Measurements from ENCODE around the gene VEPH1. TPM values are rescaled to one million over a fixed set of nuclear protein-coding genes. Genes with fewer than 3 reads are reported as not detected.

The VEPH1 gene
- total RNA-seq, 1 donor from 2014 or later, result 139 TPM

DNA sequence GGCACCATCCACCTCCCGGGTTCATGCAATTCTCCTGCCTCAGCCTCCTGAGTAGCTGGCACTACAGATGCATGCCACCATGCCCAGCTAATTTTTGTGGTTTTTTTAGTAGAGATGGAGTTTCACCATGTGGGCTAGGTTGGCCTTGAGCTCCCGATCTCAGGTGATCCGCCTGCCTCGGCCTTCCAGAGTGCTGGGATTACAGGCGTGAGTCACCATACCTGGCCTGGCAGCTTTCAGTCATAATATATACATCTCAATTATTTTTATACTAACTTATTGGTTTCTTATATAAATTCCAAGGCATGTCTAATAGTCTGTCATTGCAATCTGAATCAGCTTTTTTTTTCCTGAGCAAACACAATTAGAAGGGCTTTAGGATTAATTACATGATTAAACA is 269.3 kb downstream of the VEPH1 start:
- Histone ChIP-seq H3K9me3 (no peaks in the 10 kb centered on the region), H3K36me3 (no peaks in the 10 kb centered on the region), H3K27me3 (no peaks in the 10 kb centered on the region), H3K4me1 (no peaks in the 10 kb centered on the region), H3K4me3 (no peak overlapping the region), H3K27ac (no peak overlapping the region)
- intact Hi-C loops (cut with DNase I), result no loop called here
- no peak for ATAC-seq
- no peak for DNase-seq
- TF ChIP-seq, protein P1, sequence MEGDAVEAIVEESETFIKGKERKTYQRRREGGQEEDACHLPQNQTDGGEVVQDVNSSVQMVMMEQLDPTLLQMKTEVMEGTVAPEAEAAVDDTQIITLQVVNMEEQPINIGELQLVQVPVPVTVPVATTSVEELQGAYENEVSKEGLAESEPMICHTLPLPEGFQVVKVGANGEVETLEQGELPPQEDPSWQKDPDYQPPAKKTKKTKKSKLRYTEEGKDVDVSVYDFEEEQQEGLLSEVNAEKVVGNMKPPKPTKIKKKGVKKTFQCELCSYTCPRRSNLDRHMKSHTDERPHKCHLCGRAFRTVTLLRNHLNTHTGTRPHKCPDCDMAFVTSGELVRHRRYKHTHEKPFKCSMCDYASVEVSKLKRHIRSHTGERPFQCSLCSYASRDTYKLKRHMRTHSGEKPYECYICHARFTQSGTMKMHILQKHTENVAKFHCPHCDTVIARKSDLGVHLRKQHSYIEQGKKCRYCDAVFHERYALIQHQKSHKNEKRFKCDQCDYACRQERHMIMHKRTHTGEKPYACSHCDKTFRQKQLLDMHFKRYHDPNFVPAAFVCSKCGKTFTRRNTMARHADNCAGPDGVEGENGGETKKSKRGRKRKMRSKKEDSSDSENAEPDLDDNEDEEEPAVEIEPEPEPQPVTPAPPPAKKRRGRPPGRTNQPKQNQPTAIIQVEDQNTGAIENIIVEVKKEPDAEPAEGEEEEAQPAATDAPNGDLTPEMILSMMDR (IDR thresholded peaks at IDR 0.05), result no peak

DNA sequence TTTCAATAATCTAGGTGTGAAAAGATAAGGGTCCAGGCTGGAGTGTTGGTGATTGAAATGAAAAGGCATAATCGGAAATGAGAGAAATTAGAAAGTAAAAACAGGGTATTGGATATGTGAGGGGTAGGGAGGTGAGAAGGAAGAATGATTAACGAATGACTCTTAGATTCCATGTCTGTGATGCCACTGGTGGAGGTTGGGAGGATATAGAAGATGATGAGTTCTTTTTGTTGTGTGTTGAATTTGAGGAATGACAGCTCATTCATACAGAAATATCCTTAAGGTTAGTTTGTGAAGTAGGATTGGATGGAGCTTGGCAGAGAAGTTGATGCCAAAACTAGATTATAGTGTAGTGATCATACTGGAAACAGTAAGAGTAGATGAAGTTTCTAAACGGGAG is 271.1 kb downstream of the VEPH1 start:
- Histone ChIP-seq H3K36me3 (no peaks in the 10 kb centered on the region), H3K4me1 (no peaks in the 10 kb centered on the region), H3K4me3 (no peak overlapping the region), H3K27ac (no peak overlapping the region), H3K9me3 (no peaks in the 10 kb centered on the region), H3K27me3 (no peaks in the 10 kb centered on the region)
- no peak for DNase-seq
- TF ChIP-seq, protein P1 (IDR thresholded peaks at IDR 0.05), result no peak
- intact Hi-C loops (cut with DNase I), result no loop called here
- ATAC-seq, result no peak

DNA sequence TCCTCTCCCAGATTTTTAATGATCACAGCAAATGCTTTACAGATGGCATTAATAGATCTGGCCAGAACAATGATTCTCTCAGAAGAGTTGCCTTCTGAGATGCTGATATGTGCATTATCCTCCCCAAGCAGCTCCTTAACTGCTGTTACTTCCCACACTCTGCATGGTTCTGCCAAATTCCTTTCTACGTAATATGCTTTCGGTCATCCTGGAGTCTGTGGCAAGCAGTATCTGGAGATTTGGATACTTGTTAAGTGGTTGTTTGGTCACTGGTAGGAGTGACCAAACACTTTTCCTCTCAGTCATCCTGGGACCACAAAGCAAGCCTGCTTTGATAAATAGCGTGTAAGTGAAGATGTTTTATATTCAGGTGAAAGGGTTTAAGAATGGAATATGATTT is 272.1 kb downstream of the VEPH1 start:
- no peak overlapping the region for H3K4me3 ChIP-seq
- no peaks in the 10 kb centered on the region for H3K36me3 ChIP-seq
- TF ChIP-seq, protein P1 (IDR thresholded peaks at IDR 0.05), result no peak
- ATAC-seq (no peak), DNase-seq (no peak)
- intact Hi-C loops (cut with DNase I), result no loop called here
- H3K4me1 ChIP-seq, result no peaks in the 10 kb centered on the region
- no peak overlapping the region for H3K27ac ChIP-seq
- H3K9me3 ChIP-seq, result no peaks in the 10 kb centered on the region
- H3K27me3 ChIP-seq, result no peaks in the 10 kb centered on the region

DNA sequence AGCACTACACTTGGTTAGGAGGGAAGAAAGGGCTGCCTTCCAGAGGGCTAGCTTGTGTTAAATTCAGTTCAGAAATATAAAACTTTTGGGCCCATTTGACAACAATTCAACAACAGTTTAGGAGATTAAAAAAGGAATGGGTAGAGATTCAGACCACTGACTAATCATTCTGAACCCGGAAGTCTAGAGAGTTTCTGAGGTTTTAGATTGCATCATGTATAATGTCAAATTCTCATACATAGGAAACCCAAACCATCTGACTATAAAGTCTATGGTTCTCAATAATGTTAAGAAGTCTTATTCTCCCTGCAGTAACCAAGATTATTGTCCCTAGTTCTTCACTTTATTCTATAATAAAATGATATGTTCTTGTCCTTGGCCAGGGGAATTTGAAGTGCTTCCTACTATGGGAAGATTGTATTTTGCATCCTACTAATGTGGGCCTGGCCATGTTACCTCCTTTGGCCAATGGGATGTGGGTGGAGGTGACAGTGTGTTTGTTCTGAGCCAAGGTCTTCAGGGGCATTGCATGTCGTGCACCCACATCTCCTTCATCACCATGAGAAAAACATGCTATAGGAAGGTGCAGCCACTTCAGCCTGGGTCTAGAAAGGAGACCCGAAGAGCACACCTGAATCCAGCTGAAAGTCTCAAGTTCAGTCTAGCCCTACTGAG is 276.9 kb downstream of the VEPH1 start:
- no peak overlapping the region for H3K4me3 ChIP-seq
- TF ChIP-seq, protein P1 (IDR thresholded peaks at IDR 0.05), result no peak
- ATAC-seq (peak; percentile 46), DNase-seq (no peak)
- H3K4me1 ChIP-seq, result no peaks in the 10 kb centered on the region
- no peaks in the 10 kb centered on the region for H3K9me3 ChIP-seq
- no peaks in the 10 kb centered on the region for H3K27me3 ChIP-seq
- intact Hi-C loops (cut with DNase I), result no loop called here
- no peaks in the 10 kb centered on the region for H3K36me3 ChIP-seq
- no peak overlapping the region for H3K27ac ChIP-seq

DNA sequence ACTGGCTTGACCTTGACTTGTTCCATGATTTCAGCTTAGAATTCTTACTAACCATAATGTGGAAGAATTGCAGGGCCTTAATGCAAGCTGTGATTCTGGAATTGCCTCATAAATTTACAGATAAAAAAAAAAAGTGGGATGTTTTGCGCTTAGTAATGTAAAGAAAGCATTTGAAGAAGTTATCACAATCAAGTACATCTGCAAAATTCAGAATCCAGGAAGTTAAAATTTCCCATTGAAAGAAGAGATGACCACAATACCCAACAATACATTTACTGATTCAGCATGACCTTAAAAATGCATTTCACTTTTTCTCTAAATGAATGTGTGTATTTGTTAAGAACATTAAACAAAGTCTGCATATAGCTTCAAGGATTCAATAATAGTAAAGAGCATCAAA is 278.2 kb downstream of the VEPH1 start:
- intact Hi-C loops (cut with DNase I), result no loop called here
- ATAC-seq, result no peak
- TF ChIP-seq, protein P1 (IDR thresholded peaks at IDR 0.05), result no peak

DNA sequence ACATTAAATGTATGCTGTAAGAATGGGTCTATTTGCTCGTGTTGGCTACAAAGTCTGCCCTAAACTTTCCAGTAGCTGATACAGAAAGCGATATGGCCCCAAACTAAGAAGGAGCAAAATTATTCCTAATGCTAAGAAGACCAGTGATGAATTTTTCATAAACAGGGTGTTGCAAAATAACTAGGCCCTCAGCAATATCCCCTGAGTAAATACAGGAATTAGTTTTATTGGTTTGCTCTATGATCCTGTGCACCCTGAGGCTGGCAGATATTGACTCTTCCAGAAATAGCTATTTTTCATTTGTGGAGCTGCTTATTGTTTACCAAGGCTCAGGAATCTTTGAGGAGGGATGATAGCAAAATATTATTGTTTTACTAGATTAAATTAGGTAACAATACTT is 282.3 kb downstream of the VEPH1 start:
- Histone ChIP-seq H3K36me3 (no peaks in the 10 kb centered on the region), H3K4me1 (no peaks in the 10 kb centered on the region), H3K27ac (no peak overlapping the region), H3K4me3 (no peak overlapping the region), H3K9me3 (no peaks in the 10 kb centered on the region), H3K27me3 (no peaks in the 10 kb centered on the region)
- TF ChIP-seq, protein P1 (IDR thresholded peaks at IDR 0.05), result no peak
- intact Hi-C loops (cut with DNase I), result no loop called here
- DNase-seq (no peak), ATAC-seq (no peak)

More for the DNA sequence above, 278.2 kb downstream of the VEPH1 start:
- no peak overlapping the region for H3K4me3 ChIP-seq
- DNase-seq, result no peak
- H3K27ac ChIP-seq, result no peak overlapping the region
- no peaks in the 10 kb centered on the region for H3K4me1 ChIP-seq
- H3K27me3 ChIP-seq, result no peaks in the 10 kb centered on the region
- H3K36me3 ChIP-seq, result no peaks in the 10 kb centered on the region
- H3K9me3 ChIP-seq, result no peaks in the 10 kb centered on the region
